GM12865 (cell line): Measurements from ENCODE around the gene SLC6A17.

Experiments used
- DNase-seq: peaks from one replicate; pipeline ENCODE4 v3.0.0; 2010; ENCODE audit warnings: low read depth
- H3K4me3 ChIP-seq: 2 replicates; pipeline ENCODE4 v1.5.1; 2011; ENCODE audit warnings: mild to moderate bottlenecking, low read depth, low read length, control low read depth
- CTCF ChIP-seq: IDR thresholded peaks from 2 replicates; pipeline ENCODE4 v1.5.1; 2011; ENCODE audit warnings: low read length, control low read depth, low read depth, inconsistent platforms; ENCODE audit not compliant: insufficient read depth; ENCODE audit errors: missing control alignments

SLC6A17 gene

GRCh38 chr1:110201157-110201825 lies 51.0 kb downstream of the SLC6A17 start:
- DNase-seq = no peak
- no peak overlapping the region for H3K4me3 ChIP-seq
- no peak for TF ChIP-seq CTCF

- no peak overlapping the region for H3K4me3 ChIP-seq
- peak; percentile 77 for DNase-seq
- TF ChIP-seq CTCF = peak; percentile 78
These were observed 52.8 kb downstream of the SLC6A17 start for GRCh38 chr1:110203021-110203661.

- DNase-seq = no peak
- TF ChIP-seq CTCF = no peak
- no peak overlapping the region for H3K4me3 ChIP-seq
These were observed 54.9 kb downstream of the SLC6A17 start for GRCh38 chr1:110205156-110205555.

GRCh38 chr1:110205591-110206155 lies 55.4 kb downstream of the SLC6A17 start:
- DNase-seq = no peak
- H3K4me3 ChIP-seq = no peak overlapping the region

GRCh38 chr1:110206261-110206920 lies 56.1 kb downstream of the SLC6A17 start:
- no peak for TF ChIP-seq CTCF
- no peak for DNase-seq
- no peak overlapping the region for H3K4me3 ChIP-seq

More at GRCh38 chr1:110205591-110206155, 55.4 kb downstream of the SLC6A17 start:
- TF ChIP-seq CTCF = no peak

- H3K4me3 ChIP-seq = no peak overlapping the region
- TF ChIP-seq CTCF = peak; percentile 87
- peak; percentile 69 for DNase-seq
These were observed 57.5 kb downstream of the SLC6A17 start for GRCh38 chr1:110207831-110208230.
